Smooth muscle cell (in vitro differentiated cells): ENCODE measurements around the gene BMAL1. TPM values are rescaled to one million over a fixed set of nuclear protein-coding genes. Genes with fewer than 3 reads are reported as not detected.

Experiments
- DNase-seq: peaks from one replicate; lab custom pipeline; 2025; ENCODE audit not compliant: unreplicated experiment; lab: John Stamatoyannopoulos, UW
- H2AFZ ChIP-seq: fragments of 200-600 bp; sonication (generic); 2 replicates; pipeline ENCODE4 v1.6.0; 2016; ENCODE audit warnings: antibody characterized with exemption, low read depth, mild to moderate bottlenecking
- H3F3A ChIP-seq: fragments of 200-600 bp; sonication (generic); 2 replicates; pipeline ENCODE4 v1.6.0; 2017; ENCODE audit warnings: antibody characterized with exemption, low read depth
- H3K27ac ChIP-seq: fragments of 200-600 bp; sonication (generic); 2 replicates; pipeline ENCODE4 v1.5.1; 2016; ENCODE audit warnings: low read depth, mild to moderate bottlenecking
- H3K27me3 ChIP-seq: fragments of 200-600 bp; sonication (generic); 2 replicates; pipeline ENCODE4 v1.6.1; 2016; ENCODE audit warnings: low read depth, mild to moderate bottlenecking
- H3K36me3 ChIP-seq: fragments of 200-600 bp; sonication (generic); 2 replicates; pipeline ENCODE4 v1.5.1; 2016; ENCODE audit warnings: low read depth
- H3K4me1 ChIP-seq: fragments of 200-600 bp; sonication (generic); 2 replicates; pipeline ENCODE4 v1.5.1; 2016; ENCODE audit warnings: low read depth
- H3K4me2 ChIP-seq: fragments of 200-600 bp; sonication (generic); 2 replicates; pipeline ENCODE4 v1.6.0; 2016; ENCODE audit warnings: mild to moderate bottlenecking
- H3K4me3 ChIP-seq: fragments of 200-600 bp; sonication (generic); 2 replicates; pipeline ENCODE4 v1.5.1; 2016; ENCODE audit warnings: mild to moderate bottlenecking
- H3K79me2 ChIP-seq: fragments of 200-600 bp; sonication (generic); 2 replicates; pipeline ENCODE4 v1.6.0; 2016; ENCODE audit warnings: low read depth, mild to moderate bottlenecking
- H3K9ac ChIP-seq: fragments of 200-600 bp; sonication (generic); 2 replicates; pipeline ENCODE4 v1.6.0; 2016; ENCODE audit warnings: low read depth
- H3K9me3 ChIP-seq: fragments of 200-600 bp; sonication (generic); replicated peaks from 2 replicates; pipeline ENCODE4 v1.5.1; 2016; ENCODE audit warnings: low read depth
- H4K20me1 ChIP-seq: fragments of 200-600 bp; sonication (generic); 2 replicates; pipeline ENCODE4 v1.6.0; 2016; ENCODE audit warnings: low read depth
- CTCF ChIP-seq: fragments of 200-600 bp; sonication (generic); IDR thresholded peaks from 2 replicates; pipeline ENCODE4 v1.5.1; 2017; ENCODE audit warnings: borderline replicate concordance, mild to moderate bottlenecking, antibody characterized with exemption; ENCODE audit not compliant: insufficient read depth, poor library complexity, severe bottlenecking
- WGBS: methylation state at CpG from one replicate; pipeline ENCODE4 v1.1.7; 2016; ENCODE audit warnings: low lambda C conversion rate; 5-methylcytosine and 5-hydroxymethylcytosine counted together
- polyA plus RNA-seq: library from polyadenylated mRNA; unstranded; fragments of >200 nt; fragmentation: Nextera tagmentation; extraction: Ambion mirVana; gene quantifications from 2 replicates; pipeline ENCODE4 v1.2.1, GENCODE V29; 2016
- total RNA-seq: library from RNA; depleted of rRNA; stranded (reverse); fragments of >200 nt; gene quantifications from 2 replicates; pipeline ENCODE4 v1.2.3, GENCODE V29; 2014

The BMAL1 gene
- total and polyA plus RNA-seq, 2 experiments from 2014 or later, result 9.9 to 24.5 TPM

- no peaks in the 10 kb centered on the region for H3K9me3 ChIP-seq
- H3K4me3 ChIP-seq, result no peak overlapping the region
- no peaks in the 10 kb centered on the region for H3F3A ChIP-seq
- H3K36me3 ChIP-seq, result no peaks in the 10 kb centered on the region
- H3K27me3 ChIP-seq, result no peaks in the 10 kb centered on the region
- TF ChIP-seq CTCF, result no peak
- H3K79me2 ChIP-seq, result no peaks in the 10 kb centered on the region
- H3K27ac ChIP-seq, result no peak overlapping the region
- H4K20me1 ChIP-seq, result peaks cover 5% of the 10 kb centered on the region
- no peak overlapping the region for H2AFZ ChIP-seq
- H3K4me1 ChIP-seq, result no peaks in the 10 kb centered on the region
- no peak for DNase-seq
- no peak overlapping the region for H3K9ac ChIP-seq
- 91% methylated on average over 4 of the region's 4 CpGs for WGBS
- H3K4me2 ChIP-seq, result no peak overlapping the region
These were observed 49.8 kb downstream of the BMAL1 start for GRCh38 chr11:13327421-13327820.

- H3K79me2 ChIP-seq, result no peaks in the 10 kb centered on the region
- no peak overlapping the region for H2AFZ ChIP-seq
- no peaks in the 10 kb centered on the region for H3K27me3 ChIP-seq
- H3K4me3 ChIP-seq, result no peak overlapping the region
- WGBS, result 92% methylated on average over 5 of the region's 5 CpGs
- H4K20me1 ChIP-seq, result peaks cover 5% of the 10 kb centered on the region
- no peak for DNase-seq
- no peaks in the 10 kb centered on the region for H3K9me3 ChIP-seq
- no peak overlapping the region for H3K9ac ChIP-seq
- no peaks in the 10 kb centered on the region for H3K36me3 ChIP-seq
- no peak overlapping the region for H3K4me2 ChIP-seq
- no peak overlapping the region for H3K27ac ChIP-seq
- no peak for TF ChIP-seq CTCF
- no peaks in the 10 kb centered on the region for H3K4me1 ChIP-seq
- no peaks in the 10 kb centered on the region for H3F3A ChIP-seq
These were observed 50.7 kb downstream of the BMAL1 start for GRCh38 chr11:13328286-13328685.

- H3K4me3 ChIP-seq, result no peak overlapping the region
- WGBS, result 91% methylated on average over 11 of the region's 11 CpGs
- H2AFZ ChIP-seq, result no peak overlapping the region
- no peaks in the 10 kb centered on the region for H3K79me2 ChIP-seq
- DNase-seq, result no peak
- H3K4me2 ChIP-seq, result no peak overlapping the region
- no peaks in the 10 kb centered on the region for H4K20me1 ChIP-seq
- H3F3A ChIP-seq, result no peaks in the 10 kb centered on the region
- no peaks in the 10 kb centered on the region for H3K9me3 ChIP-seq
- H3K27me3 ChIP-seq, result no peaks in the 10 kb centered on the region
- no peaks in the 10 kb centered on the region for H3K36me3 ChIP-seq
- no peak for TF ChIP-seq CTCF
- H3K27ac ChIP-seq, result no peak overlapping the region
- H3K4me1 ChIP-seq, result no peaks in the 10 kb centered on the region
- no peak overlapping the region for H3K9ac ChIP-seq
These were observed 52.2 kb downstream of the BMAL1 start for GRCh38 chr11:13329670-13330356.

GRCh38 chr11:13332124-13332523 lies 54.5 kb downstream of the BMAL1 start:
- Histone ChIP-seq H3K27ac (no peak overlapping the region), H3F3A (peaks cover 3% of the 10 kb centered on the region), H4K20me1 (no peaks in the 10 kb centered on the region), H3K36me3 (no peaks in the 10 kb centered on the region), H3K9ac (no peak overlapping the region), H3K4me3 (no peak overlapping the region), H3K4me2 (no peak overlapping the region), H3K9me3 (no peaks in the 10 kb centered on the region), H3K4me1 (no peaks in the 10 kb centered on the region), H3K79me2 (no peaks in the 10 kb centered on the region), H3K27me3 (no peaks in the 10 kb centered on the region), H2AFZ (no peak overlapping the region)
- TF ChIP-seq CTCF, result no peak
- WGBS, result 89% methylated on average over 1 of the region's 1 CpG
- no peak for DNase-seq
